Measurements from ENCODE around the gene SNORC. TPM values are rescaled to one million over a fixed set of nuclear protein-coding genes. Genes with fewer than 3 reads are reported as not detected.

The SNORC gene
- polyA plus RNA-seq, 5 donors: 0.90 to 2.7 (median 0.97) TPM

DNA sequence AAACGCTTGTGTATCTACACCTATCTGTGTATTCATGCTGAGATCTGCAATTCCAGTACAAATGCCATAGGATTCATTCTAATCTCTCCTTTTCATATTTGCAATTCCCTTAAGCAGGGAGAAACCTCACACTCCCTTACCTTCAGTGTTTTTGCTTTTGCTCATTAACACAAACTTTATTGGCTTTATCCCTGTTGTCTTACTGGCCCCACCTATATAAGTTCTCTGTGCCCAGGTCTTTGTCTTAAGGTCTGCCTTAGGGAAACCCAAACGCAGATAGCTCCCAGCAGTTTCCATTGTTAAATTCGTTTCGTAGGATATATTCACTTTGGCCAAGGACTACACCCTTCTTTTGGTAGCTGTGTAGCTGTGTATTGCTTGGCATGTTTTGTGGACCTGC, 4.0 kb upstream of the SNORC start:
- no peak for DNase-seq

DNA sequence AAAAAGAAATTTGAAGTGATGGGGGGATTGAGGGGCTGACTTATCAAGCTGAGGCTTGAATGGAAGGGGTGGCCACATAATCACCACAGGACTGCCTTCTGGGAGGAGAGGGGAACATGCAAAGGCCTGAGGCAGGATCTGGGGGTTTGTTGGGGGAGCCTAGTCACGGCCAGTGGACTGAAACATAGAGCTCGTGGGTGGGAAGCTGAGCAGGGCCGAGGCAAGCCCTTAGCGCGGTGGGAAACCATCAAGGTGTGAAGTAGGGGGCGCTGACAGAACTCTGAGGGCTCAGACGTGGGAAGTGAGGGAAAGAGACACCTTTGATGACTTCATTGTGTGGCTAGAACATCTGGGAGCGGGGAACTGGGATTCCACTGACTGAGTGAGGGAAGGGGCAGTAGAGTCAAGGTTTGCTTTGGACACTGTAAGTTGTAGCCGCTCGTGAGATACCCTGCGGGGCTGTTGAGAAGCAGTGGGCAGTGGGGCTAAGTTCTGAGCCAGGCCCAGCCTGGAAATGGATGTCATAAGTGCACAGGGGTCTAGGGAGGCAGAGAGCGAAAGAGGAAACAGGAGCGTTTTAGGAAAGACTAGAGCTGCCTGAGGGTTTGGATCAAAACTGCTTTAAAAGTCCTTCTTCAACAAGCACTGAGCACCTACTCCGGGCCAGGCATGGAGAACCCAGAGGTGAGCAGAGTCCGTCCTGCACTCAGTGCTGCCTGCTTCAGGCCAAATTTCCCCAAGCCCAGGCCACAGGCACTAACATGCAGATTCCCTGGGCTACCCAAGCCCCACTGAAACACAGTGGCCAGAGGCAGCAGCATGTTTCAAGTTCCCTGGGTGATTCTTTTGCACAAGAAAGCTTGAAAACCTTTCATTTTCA, 686 bp upstream of the SNORC start:
- DNase-seq: no peak

DNA sequence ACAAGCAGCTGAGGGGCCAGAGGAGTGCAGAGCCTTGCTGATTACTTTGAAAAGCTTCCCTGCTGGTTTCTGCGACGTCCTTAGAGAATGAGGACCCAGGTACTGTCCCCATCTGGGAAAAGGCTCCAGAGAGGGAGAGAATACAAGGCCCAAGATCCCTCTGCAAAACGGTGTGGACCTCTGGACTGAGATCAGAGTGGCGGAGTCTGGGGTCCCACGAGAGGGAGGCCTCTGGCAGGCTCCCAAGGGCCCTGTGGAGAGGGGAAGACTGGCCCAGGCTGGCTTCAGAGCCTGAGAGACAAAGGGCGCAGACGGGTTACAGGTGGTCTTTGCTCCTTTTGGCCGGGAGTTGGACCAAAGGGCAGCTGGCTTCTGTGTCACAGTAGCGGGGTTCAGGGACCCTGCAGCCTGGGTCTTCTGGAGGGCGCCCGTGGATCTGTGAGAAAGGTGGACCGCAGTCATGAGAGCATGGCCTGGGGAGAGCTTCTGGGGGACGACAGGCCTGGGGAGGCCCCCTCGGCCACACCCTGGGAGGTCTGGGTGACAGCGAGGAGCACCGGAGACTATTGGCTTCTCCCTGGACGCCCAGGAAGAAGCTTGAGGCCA, 805 bp downstream of the SNORC start:
- DNase-seq: no peak

DNA sequence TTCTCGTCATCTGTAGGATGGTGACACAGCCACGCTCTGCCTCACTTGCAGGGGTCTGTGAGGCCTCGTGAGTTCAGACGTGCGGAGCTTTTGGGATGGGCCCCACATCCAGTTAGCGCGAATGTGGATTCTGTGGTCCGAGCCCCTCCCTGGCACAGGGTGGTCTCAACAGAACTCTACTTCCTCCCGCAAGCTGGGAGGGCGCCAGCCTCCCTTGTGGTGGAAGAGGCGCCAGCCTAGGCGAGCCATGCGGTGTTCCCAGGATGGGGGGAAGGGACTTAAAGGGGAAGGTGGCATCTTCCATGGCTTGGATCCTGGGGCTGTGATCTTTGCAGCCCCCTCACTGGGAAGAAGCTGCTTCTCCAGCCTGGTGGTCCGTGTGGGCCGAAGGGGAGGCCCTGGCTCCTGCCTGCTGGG, 1.4 kb downstream of the SNORC start:
- DNase-seq: no peak

DNA sequence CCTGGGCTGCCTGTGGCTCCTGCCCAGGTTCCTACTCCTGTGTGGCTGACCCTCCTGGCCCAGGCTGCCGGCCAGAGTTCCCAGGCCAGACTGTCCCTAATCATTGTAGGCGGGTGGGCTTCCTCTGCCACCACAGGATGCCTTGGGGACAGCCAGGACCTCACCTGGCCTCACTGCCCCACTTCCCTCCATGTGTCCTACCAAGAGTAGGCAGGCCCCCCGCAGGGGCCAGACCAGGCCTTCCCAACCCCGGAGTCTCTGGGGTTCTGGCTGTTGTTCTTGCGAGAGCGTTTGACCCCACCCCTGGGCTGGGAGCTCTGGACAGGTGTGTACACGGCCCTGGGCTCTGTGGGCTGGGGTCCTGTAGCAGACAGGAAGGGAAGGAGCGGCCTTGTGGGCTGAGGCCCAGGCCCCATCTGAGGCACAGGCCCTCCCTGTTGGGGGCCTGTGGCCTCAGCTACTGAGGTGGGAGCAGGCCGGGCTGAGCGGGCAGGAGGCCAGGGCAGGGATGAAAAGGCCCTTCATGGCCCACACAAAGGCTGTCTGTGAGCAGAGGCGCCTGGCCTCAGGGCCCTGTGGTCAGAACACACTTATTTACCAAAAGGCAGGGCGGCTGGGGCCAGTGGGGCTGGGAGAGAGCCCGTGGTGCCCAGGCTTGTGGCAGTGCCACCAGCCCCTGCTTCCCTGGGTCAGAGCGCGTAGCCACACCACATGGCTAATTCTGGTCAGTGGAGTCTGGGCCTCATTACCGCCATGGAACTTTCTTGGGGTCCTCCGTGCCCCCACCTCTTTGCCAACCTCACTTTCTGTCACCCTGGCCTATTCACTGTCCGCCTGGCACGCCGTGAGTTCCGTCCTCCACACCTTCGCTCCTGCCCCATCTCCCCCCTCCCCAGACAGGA, 2.0 kb downstream of the SNORC start:
- no peak for DNase-seq

DNA sequence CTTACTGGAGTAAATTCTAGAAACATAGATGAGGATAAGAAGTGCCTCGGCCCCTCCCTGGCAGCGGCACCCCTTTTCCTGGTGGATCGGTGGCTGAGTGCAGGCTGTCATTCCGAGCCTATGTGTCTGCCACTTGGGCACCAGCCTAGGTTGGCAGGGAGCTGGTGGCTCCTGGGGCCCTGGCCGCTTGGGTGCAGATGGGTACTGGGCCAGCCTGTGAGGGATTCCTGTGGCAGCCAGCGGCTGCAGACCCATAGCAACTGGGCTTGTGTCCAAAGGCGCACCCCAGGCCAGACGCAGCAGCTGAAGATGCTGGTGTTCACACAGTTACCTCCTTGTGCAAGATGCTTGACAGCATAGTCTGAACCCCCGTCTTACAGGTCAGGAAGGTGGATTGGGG, 2.8 kb downstream of the SNORC start:
- no peak for DNase-seq

DNA sequence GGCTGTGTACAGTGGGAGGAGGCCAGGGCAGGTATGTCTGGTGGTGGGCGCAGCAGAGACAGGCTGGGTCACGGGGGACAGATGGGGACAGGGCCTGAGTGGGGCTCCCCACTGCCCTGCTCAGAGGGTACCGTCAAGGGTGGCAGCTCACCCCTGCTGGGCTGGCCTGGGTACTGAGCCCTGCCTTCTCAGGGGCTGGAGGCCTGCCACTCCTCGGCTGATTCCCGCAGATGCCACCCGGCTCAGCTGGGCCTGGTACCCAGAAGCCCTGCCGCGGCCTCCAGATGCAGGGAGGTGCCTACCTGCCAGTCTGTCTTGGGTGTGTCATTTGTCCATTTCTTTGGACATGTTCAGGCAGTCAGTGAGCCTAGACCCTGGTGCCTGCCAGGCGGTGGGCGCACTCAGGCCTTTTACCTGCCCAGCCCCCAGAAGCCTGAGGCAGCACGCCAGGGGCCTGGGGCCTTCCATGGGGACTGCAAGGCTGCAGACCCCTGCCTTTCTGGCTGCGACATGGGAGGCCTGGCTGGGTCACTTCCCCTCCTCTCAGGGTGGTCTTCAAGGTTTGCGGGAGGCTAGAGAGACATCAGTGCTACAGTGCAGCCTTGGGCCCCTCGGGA, 3.3 kb downstream of the SNORC start:
- no peak for DNase-seq

DNA sequence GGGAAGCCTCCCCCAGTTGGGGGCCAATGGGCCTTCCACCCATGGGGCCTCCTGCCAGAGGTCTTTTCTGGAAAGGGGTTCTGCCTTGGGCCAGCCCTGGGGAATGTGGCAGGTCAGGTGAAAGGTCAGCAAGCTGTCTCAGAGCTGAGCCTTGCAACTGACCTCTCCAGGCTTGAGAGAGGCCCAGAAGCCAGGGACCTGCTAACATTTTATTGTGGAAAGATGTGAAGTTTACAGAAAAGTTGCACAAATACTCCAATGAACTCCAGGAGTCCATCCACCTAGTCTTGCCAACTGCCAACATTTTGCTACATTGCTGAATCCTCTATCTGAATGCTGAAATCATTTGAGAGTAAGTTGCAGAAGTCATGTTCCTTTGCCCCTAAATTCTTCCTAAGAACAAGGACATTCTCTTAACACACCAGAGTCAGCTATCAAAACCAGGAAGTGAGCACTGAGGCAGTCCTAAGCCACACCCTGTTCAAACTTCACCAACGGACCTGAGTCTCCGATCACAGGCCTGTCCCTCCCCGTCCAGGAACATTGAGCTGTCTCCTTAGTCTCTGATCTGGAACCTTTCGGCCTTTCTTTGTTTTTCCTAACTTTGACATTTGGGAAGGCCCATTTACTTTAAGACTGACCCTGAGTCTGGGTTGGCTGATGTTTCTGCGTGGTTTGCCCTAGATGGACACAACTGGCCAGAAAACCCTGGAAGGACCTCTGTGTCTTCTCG, 4.0 kb downstream of the SNORC start:
- no peak for DNase-seq

DNA sequence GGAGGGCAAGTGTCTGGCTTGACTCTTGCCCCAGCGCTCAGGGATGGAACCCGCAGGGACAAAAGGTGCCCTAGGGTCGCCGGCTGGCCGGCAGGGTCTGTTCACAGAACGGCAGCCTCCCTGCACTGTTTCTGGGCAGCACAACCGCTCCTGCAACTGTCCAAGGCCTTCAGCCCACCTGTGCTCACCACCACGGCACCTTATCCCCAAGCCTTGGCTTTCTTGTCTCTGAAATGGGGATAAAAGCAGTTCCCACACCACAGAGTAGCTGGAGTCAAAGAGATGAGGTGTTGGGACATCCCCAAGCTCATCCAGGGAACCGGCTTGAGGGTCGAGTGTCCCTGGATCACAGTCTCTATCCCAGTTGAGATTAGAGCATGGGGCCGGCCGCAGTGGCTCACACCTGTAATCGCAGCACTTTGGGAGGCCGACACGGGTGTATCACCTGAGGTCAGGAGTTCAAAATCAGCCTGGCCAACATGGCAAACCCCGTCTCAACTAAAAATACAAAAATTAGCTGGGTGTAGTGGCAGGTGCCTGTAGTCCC, 4.7 kb downstream of the SNORC start:
- no peak for DNase-seq

DNA sequence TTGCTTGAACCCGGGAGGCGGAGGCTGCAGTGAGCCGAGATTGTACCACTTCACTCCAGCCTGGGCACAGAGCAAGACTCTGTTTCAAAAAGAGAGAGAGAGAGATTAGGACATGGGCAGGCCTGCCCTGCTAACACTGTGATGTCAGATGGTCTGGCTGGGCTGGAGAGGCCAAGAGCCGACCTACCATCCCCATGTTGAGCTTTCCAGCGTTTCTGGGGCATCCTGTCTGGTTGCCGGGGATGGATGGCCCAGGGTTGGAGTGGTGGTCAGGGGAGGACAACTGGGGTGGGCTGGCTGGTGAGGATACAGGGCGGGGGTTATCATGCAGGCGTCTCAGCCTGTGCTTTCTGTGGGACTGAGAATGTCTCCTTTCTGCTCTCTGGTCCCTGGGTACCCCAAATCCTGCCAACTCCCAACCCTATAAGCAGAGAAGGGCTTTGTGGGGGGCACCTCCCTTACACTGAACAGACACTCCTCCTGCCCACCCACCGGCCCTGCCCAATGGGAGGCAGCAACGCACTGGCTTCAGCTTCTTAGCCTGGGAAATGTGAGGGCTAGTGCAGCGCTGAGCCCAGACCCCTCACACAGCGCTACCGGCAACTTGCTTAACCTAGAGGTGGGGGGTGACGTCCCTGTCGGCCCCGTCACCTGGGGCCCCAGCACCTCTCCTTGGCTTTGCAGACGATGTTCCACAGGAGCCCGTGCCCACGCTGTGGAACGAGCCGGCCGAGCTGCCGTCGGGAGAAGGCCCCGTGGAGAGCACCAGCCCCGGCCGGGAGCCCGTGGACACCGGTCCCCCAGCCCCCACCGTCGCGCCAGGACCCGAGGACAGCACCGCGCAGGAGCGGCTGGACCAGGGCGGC, 5.4 kb downstream of the SNORC start:
- DNase-seq: no peak

DNA sequence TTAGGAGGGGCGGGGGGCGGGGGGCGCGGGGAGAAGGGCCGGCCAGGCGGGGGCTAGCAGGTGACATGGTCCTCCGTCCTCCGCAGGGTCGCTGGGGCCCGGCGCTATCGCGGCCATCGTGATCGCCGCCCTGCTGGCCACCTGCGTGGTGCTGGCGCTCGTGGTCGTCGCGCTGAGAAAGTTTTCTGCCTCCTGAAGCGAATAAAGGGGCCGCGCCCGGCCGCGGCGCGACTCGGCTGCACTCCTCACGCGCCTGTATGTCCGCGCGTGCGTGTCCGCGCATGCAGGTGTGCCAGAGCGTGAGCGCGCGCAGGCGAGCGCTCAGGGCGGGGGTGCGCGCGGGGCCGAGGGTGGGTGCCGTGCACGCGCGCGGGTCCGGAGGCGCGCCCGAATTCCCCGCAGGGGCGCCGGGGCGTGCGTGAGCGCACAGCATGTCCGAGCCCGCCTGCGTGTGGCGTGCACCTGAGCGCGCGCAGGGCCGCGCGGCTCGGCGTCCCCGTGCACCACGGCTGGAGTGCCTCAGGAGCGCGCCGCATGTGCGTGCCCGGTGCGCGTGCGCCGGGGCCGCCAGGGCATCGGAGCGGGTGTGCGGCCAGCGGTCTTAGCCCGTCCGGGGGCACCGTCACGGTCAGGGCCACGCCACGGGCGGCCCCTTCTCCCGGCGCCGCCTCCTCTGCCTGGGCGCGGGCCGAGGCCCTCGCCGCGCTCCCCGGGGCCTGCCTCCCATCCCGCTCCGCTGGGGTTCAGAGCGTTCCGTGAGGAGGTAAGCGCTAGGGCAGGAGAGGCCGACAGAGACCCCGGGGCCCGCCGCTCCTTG, 6.3 kb downstream of the SNORC start:
- no peak for DNase-seq

DNA sequence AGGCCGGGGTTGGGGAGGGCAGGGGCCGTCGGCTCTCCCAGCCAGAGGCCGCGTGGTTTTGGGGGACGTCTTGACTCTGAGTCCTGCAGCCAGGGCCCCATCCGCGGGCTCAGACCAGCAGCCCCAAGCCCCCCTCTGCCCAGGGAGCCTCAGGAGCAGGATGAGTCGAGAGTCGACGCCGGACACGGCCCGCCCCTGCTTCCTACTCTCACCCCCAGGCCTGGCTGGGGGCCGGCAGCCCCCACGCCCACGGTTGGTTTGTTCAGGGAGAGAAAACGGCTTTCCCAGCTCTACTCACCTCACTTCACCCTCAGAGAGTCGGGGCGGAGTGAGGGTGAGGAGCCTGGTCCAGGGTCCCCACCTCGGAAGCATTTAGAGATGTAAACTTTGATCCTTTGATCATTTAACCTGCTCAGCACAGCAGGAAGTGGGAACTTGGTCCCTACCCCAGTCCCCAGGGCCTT, 6.9 kb downstream of the SNORC start:
- DNase-seq: no peak

DNA sequence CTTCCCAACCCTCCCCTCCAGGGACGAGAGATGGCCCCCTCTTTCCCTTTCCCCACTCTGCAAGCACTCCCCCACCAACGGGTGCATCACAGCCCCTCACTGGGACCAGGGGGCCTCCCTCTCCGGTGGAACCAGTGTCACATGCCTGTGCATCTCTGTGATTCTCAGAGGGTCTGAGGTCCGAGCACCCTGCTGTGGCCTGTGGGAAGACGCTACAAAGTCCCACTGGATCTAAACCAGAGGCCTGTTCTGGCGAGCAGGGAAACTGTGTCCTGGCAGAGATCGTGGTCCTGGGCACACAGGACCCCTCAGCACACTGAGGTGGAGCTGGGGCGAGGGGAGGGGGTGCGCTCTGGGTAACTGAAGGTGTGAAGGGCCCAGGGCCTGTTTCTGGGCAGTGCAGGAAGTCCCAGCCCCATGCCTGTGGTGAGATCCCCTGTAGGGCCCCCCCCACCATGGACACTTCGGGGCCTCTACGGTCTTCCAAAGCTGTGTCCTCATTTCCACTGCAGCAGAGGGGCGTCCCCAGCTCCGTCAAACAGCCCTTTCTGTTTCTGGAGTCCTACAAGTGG, 8.0 kb downstream of the SNORC start:
- DNase-seq: no peak

DNA sequence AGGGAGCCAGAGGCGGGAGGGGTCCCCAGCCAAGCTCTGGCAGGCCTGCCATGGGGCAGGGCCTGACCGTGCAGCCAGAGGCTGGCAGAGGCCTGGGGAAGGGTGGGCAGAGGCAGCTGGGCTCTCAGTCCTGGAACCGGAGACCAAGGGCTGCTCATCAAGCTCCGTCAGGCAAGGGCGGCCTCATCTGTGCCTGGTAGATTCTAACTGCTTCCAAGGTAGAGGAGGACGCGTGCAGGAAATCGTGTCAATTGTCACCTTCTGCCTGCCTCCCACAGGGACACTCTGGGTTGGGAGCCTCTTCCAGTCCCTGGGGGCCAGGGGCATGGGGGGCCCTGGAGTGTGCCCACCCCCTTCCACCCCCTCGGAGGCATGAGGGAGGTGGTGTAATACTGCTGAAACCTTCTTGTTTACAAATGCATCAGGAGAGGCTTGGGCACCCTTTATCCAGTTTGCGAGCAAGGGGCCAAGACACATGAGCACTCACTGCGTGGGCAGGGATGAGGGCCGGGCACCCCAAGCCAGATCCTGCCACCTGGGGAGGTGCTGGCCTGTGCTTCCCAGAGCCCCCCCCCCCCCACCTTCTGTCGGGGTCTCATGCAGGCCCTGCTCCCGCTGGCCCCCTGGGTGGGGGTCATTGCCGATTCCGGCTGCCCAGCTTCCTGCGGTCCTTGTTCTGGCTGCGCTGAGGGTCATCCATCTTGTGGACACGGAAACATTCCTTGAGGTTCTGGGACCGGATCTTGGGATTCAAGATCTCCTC, 9.0 kb downstream of the SNORC start:
- DNase-seq: no peak

DNA sequence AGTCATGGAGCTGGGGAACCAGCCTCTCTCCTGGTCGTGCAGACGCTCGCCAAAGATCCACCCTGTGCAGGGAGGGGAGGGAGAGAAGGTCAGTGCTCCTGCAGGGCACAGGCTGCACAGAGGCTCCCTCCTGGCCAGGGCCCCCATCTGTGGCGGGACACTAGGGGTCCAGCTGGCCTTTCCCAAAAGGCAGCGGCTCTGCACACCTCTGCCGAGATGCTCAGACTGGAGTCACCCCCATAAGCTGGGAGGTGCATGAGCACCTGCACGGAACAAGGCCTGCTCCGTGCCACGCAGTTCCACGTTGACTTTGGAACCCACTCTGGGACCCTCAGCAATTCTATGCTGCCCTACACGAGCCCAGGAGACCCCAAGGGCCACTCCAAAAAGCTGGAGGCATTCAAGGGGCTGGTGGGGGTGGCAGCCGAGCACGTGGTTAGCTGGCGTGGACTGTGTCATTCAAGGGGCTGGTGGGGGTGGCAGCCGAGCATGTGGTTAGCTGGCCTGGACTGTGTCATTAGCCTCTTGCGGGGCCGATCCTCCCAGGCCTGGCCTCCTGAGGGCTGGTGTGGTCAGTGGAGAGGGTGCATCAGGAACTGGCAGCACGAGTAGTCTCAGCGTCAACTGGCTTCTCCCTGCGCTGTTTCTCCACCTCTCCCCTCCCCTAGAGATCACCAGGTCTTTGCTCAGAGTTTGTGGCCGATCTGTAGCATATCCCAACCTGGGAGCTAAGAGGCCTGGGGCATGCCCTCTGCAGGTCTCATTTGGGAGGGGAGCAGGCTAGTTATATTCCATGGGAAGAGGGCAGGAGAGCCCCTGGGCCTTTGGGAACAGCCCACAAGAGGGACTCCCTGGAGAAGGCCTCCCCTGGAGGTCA, 9.8 kb downstream of the SNORC start:
- no peak for DNase-seq

DNA sequence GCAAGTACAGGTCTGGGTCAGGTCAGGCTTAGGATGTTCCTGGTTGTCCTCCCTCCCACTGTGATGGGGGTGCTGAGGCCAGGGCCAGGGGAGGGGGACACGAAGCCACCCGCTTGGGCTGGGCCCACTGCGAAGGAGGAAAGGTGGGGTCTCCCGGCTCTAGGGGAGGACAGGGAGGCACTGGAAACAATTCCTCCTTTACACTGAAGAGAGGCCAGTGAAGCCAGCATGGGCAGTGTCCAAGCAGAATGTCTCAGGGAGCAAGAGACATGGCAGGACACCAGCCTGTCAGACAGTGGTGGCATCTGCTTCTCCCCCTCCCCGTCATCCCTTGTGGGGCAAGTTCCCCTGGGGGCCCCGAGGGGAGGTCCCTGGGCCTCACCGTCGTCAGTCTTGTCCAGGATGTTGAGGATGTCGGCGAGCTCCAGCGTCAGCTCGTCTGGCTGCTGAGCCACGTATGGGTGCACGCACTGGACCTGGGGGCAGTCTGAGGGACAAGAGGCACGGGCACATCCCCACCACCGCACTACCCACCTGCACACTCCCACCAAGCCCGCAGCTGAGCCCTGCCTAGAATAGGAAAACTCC, 10.8 kb downstream of the SNORC start:
- no peak for DNase-seq

All from right lung (tissue), 5 donors.